HG03342 (cell line): ENCODE measurements around the gene IL3.

Experiments used
- ATAC-seq: cut with Tn5 transposase; IDR thresholded peaks from one replicate; pipeline ENCODE4 v1.9.1; 2021; ENCODE audit warnings: mild to moderate bottlenecking, moderate library complexity; ENCODE audit not compliant: unreplicated experiment

The IL3 gene

DNA sequence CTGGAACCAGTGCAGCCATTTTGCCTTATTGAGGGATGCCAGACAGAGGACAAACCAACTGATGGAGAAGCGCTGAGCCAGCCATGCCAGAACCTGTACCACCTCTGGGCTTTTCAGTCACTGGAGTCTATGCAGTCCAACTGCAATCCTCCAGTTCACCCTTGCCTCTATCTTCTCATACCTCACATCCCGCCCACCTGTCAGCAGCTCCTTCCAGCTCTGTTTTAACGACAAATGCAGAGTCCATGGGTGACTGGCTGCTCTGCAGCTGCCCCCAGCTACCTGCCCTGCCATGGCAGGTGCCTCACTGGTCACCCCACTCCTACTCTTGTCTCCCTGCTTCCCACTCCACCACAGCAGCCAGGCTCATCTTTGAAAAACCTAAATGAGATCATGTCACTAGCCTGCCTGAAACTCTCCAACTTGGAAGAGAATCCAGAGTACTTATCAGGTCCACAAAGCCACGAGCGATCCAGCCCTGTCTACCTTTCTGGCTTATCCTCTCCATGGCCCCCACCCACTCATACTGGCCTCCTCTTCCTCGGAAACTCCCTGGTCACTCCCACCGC is 35.0 kb upstream of the IL3 start:
- ATAC-seq, result no peak

DNA sequence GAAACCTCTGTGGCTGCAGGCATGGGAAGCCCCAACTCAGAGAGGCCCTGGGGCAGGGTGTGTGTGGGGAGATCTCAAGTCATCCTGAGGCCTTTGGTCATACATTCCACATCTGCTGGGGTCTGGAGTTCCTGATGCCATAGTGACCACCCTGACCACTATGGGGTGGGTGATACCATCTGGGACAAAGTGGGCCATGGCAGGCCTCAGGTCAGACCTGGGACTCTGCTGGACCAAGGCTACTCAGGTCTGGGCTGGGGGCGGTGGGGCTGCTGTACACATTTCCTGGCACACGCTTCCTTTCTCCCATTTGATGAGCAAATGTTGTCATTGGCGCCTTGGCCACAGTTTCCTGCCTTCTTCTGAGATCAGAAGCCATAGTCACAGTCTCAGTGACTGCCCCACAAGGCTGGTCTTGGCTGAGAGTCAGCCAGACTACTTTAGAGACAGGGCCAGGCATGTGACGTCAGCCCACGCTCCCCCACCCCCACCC is 33.9 kb upstream of the IL3 start:
- ATAC-seq, result no peak

DNA sequence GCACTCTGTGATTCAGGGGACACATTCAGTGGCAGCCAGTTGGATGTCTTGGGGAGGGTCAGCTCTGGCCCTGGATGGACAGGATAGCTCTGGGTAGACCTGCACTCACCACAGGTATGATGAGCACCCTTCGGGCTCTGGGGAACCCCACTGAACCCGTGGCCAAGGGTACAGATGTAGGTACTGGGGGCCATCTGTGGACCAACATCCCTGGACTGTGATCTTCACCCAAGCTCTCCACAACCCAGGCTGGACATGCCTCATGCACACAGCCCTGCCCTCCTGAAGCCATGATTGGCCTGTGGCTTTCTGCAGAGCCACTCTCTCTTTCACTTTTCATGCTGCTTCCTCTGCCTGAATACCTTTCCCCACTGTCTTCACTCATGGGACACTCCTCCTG is 33.4 kb upstream of the IL3 start:
- ATAC-seq, result no peak

GRCh38 chr5:132029609-132030330 is 30.7 kb upstream of the IL3 start:
- ATAC-seq, result no peak

GRCh38 chr5:132030610-132031009 is 29.8 kb upstream of the IL3 start:
- ATAC-seq, result no peak

DNA sequence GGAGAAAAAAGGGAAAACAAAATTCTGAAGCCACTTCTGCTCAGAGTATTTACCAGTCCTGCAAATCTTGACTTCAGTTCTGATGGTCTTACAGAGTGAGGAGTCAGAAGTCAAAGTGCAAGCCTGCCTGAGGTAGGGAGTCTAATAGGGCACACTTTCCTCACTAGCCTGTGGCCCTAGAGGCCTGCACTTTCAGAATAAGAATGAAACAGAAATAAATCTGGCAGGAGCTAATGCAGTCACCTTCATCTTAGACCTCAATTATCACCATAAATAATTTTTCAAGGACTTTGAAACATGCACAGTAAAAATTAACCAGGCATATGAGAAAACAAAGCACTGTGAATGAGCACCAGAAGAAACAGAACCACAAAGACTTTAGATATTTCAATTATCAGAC is 28.3 kb upstream of the IL3 start:
- ATAC-seq, result no peak

GRCh38 chr5:132033122-132033521 is 27.3 kb upstream of the IL3 start:
- ATAC-seq, result no peak

DNA sequence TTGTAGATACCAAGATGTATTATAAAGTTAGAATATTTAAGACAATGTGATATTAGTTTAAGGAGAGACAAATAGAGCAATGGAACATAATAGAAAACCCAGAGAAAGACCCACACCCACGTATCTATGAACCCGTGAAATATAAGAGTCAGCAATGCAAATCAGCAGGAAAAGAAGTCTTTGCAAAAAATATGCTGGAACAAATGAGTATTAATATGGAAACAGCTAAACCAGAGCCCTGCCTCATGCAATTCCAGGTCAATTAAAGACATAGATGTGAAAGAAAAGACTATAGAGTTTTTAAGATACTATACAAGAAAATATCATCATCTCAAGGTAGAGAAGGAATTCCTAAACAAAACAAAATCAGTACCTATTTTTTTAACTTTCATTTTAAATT is 23.1 kb upstream of the IL3 start:
- no peak for ATAC-seq

- no peak for ATAC-seq
These were observed 16.2 kb upstream of the IL3 start for GRCh38 chr5:132044207-132044606.

- ATAC-seq, result no peak
These were observed 13.6 kb upstream of the IL3 start for GRCh38 chr5:132046880-132047299.

- no peak for ATAC-seq
These were observed 11.4 kb upstream of the IL3 start for GRCh38 chr5:132049093-132049492.

DNA sequence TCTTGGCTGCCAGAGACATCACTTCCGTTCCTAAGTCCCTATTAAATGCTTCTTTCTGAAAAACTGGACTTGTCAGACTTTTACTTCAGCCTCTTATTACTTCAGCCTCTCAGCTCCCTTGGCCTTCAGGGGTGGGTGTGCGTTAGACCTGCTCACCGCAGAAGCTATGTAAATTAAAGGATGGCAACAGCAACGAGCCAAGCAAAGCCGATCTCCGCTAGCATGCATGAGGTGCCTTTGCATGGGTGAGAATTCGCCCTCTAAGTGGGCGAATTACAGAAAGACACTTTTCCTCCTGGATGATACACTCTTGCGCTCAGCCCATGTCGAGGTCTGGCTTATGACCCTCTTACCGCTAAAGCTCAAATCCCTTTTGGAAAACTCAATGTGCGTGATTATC is 10.9 kb upstream of the IL3 start:
- no peak for ATAC-seq

DNA sequence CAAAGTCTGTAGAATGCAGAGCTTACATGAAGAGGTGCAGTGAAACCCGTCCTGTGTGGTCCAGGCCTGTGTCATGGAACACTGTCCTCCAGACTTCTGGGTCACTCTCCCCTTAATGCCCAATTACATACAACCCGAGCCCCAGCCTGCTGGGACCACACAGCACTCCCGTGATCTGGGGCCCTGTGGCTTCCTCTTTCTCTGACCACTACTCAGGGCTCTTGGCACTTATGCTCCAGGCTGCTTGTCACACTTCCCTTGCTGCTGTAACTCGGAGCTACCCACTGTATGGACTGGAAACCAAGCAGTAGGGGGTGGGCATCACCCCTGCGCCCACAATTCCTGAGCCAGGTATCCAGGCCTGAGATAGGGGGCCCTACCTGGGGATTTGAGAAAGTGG is 10.3 kb upstream of the IL3 start:
- no peak for ATAC-seq

DNA sequence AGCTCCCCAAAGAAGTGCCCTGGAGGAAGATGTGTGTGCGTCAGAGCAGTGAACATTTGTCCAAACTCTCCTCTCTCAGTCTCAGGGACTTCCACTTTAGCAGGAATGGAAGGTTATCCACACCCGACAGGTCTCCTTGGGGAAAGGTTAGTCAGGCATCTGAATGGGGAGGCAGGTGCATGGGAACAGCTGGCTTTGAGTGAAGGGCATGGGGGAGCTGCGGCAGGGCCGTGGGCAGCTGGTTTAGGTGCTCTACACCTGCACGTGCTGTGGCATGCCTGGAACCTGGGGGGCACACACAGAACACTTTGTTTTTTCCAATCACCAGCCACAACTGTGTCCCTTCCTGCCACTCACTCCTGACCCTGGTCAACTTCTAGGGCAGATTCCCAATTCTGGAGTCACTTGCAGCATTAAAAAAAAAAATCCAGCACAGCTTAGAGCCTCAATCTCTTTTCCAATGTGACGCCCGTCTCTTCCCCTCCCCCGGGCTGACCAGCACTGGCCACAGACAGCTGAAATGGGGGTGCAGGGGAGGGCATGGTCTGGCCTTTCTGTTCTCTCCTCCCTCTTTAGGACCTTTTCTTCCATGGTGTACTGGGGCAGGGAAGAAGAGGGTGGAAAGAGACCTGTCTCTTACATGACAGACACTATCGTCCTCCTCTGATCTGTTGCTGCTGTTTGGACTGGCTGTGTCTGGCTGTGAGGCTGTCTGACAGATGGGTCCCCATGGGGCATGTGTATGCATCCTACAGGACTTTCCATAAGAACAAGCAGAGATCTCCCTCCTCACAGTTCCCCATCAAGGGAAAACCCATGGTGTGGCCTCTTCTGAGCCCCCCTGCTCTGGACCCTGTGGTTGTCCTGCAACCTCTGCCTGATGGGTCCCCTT is 9.5 kb upstream of the IL3 start:
- no peak for ATAC-seq

DNA sequence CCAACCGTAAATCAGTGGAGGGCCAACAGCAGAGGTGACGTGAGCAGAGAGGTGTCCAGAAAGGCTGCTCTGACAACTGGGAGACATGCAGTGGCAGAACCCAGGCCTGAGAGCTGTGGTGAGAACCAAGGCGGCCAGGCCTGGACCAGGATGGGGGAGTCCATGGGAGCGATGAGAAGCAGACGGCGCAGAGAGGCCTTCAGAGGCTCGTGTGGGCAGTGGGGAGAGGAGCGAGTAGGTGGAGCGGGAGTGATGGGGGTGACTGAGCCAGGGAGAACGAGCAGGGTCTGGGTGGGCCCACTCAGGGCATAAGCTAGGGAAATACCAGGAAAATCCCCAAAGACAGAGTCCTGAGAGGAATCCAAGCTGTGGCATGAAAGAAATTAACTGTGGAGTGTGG is 7.9 kb upstream of the IL3 start:
- no peak for ATAC-seq

DNA sequence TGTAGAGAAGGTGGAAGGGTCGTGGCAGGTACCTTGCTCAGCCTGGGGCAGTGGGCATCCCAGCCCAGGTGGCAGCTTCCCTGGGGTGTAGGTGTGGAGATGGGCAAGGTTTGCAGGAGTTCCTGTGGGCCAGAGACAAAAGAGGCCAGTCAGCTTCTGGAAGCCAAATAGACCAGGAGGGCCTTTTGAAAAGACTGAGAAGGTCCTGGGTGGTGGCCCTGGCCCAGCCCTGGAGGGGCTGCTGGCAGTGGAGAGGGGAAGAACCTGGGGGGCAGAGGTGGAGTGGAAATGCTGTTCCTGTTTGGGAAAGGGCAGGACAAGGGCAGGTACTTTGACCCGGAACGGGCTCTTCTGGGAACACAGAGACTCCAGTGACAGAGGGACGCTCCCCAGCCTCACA is 7.0 kb upstream of the IL3 start:
- no peak for ATAC-seq

DNA sequence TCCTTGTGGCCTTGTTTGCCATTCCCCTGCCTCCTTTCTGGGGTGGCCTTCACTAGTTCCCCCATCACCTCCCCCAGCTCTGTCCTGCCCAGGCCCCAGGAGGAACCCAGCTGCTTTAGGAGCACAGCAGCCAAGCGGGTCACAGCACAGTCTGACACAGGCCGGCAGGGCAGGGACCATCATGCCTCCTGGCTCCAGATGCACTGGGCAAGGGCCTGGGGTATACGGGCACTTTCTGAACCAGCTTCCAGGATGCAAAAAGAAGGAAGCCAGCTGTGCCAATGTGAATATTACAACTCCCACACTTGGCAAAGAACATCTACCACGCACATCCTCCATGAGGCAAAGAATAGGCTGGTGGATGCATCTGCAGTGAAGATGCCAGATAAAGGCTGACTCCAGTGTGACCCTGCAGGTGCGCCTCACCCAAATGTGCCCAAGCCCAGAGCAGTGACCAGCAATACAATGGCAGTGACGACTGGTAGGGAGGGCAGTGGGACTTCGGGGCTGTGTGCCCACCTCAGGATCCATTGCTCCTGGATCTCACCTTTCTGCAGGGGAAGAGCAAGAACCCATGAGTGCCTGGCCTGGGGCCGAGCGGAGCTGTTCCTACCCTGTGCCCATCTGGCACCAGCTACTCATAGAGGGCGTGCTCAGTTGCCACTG is 6.3 kb upstream of the IL3 start:
- no peak for ATAC-seq

DNA sequence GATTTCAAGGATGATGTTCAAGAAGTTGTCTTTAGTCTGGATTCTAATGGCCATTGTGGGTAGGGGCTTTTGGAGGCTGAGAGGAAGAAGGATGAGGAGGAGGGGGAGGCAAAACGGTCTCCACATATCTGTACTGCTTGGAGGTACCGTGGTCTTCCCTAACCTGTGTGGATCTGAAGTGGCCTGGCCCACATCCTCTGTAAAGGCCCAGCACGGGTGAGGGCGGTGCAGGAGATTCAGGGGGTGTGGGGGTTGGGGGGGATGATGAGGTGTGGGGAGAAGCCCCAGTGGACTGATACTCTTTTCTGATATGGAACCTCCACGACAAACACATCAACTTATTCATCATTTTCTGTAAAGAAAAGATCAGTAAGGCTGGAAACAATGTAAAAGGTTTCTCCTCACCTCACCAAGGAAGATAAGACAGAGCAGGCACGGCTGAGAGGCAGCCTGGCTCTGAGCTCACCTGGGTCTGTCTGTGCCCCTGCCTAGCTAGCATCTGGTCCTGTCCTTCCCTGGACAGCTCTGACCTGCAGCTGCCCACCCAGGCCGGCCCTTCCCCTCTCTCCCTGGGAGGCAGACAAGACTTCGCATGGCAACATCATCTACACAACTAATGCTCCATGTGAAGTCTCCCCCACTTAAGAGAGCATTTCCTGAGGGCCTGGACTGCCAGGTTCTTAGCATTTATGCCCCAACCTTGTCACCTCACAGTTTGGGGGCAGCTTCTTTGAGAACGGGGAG is 5.6 kb upstream of the IL3 start:
- no peak for ATAC-seq

GRCh38 chr5:132055441-132055807 is 5.0 kb upstream of the IL3 start:
- no peak for ATAC-seq

DNA sequence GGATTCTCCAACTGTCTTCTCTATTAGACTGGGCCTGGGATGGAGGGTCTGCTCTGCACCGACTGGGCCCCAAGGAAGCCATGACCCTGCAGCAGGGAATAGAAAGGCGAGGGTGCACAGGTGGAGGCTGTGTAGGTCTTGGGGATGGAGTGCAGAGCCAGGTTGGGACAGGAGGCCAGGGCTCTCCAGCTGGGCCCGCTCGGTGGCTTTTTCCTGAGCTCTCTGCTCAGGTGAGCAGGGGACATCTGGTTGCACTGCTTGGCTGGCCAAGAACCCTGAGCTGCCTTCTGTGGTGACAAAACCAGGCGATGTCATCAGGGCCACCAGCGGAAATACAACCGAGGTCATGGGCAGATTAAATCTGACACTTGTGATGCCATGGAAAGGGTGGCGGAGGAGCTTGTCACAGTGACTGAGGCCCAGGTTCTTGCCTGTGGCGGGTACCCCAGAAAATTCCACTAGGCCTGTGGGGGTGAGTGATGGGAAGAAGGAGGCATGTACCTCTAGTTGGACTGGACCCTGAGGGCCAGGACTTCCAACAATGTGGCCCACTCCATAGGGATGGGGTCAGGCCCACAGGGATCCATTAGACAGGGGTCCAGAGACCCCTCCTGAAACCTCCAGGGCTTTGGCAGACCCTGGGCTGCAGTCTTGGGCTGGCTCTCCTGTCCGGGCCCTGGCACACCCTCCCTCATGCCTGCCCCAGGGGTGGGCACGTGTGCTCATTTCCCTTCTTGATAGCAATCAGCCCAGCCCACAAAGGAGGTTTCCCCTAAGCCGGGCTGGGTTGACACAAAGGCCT is 4.4 kb upstream of the IL3 start:
- ATAC-seq, result no peak
